GM04504 (cell line): ENCODE data around the gene ZNF391.
"Not testable (repeated sequence)": the region's sequence is repeated elsewhere in the genome, so short reads cannot be mapped to it uniquely, and the experiment has no call there.

Experiments
- DNase-seq: peaks from one replicate; pipeline ENCODE4 v3.0.0-alpha.2; 2012; ENCODE audit warnings: low read depth

The ZNF391 gene

DNA sequence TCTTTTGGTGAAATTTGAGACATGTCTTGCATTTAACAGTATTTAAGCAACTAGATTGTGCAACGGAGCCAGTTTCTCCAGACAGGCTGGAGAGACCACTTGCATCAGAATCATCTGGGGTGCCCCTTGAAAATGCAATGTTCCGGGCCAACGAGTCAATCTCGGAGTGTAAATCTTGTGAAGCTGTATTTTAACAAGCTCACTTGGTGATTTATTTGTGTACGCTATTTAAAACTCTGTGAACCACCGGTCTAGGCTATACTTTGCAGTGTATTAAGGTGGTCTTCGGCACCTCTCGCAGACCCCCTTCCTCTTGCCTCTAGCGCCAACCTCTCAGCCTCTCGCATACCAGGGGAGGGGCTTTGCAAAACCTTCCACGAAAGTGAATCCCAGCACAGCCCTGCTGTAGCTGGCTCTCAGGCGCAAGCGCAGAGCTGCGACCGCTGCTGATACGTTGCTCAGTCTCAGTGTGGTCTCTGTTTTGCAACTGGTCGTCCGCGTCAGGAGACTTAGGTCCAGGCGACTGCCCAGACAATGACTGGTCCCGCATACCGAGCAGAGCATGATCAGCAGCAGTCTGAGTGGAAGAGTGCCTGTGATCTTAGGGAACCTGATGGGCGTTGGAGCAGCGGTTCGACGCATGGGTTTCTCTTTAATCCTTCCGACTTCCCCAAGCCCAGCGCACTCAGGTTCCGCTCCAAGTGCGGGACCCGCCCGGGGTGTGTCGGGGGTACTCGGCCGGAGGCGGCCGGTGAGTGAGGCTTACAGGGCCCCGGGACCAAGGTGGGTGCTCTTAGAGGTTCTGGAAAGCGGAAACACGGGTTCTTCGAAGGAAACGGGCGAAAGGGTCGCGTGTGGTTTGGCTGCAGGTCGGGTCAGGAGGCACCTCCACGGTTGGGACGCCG, at the start of gene ZNF391:
TSS of gene ZNF391 (plus strand) at position 467 of the 905 bp plus-strand sequence. CDS start 11,612 bp downstream, outside the sequence.
- peak; percentile 67 for DNase-seq

DNA sequence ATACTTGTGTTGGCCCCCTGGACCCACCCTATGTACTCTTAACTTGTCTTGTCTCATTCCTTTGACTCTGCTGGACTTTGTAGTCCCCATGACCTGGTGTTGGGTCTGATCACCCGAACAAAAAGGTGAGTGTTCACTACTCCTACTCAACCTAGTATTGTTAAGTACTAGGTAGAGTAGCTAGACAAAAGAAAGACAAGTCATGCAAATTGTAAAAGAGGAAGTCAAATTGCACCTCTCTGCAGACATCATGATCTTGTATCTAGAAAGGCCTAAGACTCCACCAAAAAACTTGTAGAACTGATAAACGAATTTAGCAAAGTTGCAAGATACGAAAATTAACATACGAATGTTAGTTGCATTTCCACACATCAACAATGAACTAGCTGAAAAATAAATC, 35.7 kb upstream of the ZNF391 start:
- DNase-seq: no peak

DNA sequence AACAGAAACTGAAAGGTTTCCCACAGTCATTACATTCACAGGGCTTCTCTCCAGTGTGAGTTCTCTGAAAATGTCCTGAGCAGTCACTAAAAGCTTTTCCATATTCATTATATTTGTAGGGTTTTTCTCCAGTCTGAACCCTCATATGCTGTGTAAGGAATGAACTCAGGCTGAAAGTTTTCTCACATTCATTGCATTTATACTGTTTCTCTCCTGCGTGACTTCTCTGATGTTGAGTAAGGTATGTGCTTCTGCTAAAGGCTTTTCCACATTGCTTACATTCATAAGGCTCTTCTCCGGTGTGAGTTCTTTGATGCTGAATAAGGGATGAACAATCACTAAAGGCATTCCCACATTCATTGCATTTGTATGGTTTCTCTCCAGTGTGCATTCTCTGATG, 29.8 kb upstream of the ZNF391 start:
- no peak for DNase-seq

DNA sequence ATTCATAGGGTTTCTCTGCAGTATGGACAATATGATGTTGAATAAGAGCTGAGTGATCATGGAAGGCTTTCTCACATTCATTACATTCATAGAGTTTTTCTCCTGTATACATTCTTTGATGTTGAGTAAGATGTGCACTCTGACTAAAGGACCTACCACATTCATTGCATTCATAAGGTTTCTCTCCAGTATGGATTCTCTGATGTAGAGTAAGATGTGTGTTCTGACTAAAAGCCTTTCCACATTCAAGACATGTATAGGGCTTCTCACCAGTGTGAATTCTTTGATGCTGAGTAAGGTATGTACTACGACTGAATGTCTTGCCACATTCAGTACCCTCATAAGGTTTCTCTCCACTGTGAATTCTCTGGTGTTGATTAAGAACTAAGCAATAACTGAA, 29.3 kb upstream of the ZNF391 start:
- no peak for DNase-seq

DNA sequence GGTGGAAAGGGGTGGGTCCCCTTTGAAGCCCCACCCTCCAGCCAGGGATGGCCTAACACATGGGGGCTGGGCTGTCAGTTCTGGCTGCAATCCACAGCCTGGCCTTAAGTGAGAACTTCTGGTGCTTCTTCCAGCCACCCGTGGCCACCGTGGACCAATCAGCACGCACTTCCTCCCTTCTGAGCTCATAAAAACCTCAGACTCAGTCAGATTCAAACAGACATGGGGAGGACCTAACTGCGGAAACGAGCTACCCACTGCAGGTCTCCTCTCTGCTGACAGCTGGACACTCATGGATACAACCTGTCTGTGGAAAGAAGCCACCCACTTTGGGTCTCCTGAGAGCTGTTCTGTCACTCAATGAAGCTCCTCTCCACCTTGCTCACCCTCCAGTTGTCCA, 20.4 kb upstream of the ZNF391 start:
- no peak for DNase-seq

DNA sequence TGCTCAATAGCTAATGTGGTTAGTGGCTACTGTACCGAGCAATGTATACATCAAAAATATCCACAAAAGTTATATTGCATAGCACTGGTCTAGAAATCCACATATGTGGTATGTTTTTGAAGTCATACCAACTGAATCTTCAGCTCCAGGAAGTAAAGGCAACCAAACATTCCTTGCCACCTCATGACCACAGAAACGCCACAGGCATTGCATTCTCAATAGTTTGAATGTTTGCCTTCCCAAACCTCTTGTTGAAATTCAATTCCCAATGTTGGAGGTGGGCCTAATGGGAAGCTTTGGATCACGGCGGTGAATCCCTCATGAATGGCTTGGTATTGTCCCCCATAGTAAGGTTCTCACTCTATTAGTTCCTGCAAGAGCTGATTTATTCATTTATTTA, 18.2 kb upstream of the ZNF391 start:
- no peak for DNase-seq

DNA sequence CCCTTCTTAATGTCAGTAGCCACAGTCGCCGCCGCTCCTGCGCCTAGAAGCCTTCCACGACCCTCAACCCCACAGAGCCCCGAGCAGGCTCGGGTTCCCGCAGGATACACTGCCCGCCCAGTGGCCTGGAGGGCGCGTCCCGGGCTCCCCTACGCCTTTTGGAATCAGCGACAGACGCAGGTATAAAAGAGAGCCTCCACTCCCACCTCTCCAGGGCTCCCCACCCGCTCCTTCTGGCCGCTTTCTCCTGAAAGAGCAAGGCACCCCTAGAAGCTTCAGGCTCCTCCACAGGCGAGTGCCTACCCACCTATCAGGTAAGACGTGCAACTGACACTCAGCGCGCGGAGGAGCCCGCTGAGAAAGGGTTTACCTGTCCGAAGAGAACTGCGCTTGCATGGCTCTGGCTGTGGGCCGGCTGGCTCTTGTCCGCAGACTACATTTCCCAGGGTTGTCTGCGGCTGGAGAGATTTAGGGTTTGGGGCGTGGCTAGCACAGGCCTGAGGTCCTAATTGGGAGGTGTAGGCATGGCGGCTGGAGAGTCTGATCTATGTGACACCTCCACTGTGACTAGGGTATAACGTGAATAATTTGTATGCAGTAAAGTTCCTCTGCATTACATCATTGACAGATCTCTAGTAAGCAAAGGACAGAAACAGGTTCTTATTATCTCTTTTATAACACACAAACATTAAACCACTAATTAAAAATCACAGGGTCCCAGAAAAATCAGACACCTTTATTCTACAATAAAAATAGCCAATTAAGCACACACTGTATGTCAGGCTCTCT, 13.5 kb upstream of the ZNF391 start:
- DNase-seq: no peak

DNA sequence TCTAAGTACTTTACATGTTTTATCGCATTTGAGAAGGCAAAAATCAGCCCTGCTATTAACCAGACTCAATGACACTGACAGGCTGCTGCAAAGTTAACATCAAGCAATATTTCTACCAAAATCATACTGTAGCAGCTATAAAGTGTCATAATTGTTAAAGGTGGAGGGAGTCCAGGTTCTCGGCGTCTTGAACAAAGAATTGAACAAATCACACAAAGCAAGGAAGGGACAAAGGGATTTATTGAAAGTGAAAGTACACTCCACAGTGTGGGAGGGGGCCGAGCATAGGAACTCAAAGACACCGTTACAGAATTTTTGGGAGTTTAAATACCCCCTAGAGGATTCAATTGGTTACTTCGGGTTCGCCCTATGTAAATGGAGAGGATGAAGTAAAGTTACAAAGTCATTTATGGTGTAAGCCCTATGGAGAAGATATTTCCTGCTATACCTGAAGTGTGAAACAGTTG, 12.9 kb upstream of the ZNF391 start:
- DNase-seq: no peak

DNA sequence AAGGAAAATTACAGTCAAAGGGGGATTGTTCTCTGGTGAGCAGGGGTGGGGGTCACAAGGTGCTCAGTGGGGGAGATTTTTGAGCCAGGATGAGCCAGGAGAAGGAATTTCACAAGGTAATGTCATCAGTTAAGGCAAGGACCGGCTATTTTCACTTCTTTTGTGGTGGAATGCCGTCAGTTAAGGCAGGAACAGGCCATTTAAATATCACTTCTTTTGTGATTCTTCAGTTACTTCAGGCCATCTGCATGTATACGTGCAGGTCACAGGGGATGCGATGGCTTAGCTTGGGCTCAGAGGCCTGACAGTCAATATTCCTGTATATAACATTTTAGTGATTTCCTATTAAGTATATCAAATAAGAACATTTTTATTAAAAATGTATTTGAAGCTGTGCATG, 10.2 kb upstream of the ZNF391 start:
- not testable (repeated sequence) for DNase-seq

DNA sequence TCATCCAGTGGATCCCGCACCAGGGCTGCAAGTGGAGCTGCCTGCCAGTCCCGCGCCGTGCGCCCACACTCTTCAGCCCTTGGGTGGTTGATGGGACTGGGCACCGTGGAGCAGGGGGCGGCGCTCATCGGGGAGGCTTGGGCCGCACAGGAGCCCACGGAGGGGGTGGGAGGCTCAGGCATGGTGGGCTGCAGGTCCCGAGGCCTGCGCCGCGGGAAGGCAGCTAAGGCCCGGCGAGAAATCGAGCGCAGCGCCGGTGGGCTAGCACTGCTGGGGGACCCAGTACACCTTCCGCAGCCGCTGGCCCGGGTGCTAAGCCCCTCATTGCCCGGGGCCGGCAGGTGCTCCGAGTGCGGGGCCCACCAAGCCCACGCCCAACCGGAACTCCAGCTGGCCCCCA, 7.6 kb upstream of the ZNF391 start:
- DNase-seq: not testable (repeated sequence)

DNA sequence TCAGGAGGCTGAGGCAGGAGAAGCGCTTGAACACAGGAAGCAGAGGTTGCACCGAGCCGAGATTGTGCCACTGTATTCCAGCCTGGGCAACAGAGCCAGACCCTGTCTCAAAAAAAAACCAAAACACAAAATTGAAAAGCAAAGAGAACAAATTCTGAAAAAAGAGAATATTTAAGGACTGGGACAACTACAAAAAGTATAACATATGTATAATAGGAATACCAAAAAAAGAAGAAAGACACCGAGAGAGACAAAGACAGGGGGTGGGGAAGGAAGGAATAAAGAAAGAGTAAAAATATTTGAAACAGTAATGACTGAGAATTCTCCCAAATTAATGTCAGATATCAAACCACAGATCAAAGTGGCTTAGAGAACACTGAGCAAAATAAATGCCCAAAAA, 5.5 kb upstream of the ZNF391 start:
- DNase-seq: no peak

DNA sequence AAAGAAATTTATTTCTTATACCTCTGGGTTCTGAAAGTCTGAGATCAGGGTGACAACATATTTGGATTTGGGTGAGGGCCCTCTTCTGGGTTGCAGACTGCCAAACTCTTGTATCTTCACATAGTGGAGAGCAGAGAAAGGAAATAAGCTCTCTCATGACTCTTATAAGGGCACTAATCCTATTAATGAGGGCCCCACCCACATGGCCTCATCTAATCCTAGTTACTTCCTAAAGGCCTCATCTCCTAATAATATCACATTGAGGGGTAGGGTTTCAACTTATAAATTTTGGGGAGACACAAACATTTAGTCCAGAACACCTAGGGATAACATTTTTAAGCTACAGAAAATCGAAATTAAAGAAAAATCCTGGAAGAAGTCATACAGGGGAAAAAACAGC, 5.1 kb upstream of the ZNF391 start:
- DNase-seq: no peak

DNA sequence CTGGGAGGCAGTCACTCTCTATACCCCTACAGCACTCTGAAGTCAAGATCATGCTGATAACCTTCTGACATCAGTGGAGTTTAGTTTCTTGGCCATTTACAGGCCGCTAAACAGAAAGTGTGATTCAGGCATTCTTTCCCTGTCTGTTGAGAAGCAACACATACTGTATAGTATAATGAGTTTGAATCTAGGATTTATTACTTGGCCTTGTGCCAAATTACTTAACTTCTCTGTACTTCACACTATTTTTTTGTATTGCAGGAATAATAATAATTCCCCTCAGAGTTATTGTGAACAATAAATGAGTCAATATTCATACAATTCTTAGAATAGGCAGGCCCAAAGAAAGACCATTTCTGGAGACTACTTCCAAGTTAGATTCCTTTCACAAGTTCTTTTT, 4.1 kb downstream of the ZNF391 start:
- DNase-seq: no peak

DNA sequence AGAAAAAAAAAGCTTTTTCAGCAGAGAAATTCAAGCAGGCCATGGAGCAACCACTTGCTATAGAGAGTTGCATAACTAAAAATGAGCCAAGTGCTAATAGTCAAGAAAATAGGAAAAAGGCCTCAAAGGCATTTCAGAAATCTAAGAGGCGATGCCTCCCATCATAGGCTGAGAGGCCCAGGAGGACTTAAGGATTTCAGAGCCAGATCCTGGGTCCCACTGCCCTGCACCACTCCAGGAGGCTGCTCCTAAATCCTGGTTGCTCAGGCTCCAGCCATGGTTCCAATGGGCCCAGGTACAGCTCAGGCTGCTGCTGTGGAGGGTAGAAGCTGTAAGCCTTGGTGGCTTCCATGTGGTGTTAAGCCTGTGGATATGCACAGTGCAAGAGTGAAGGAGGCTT, 5.5 kb downstream of the ZNF391 start:
- no peak for DNase-seq

DNA sequence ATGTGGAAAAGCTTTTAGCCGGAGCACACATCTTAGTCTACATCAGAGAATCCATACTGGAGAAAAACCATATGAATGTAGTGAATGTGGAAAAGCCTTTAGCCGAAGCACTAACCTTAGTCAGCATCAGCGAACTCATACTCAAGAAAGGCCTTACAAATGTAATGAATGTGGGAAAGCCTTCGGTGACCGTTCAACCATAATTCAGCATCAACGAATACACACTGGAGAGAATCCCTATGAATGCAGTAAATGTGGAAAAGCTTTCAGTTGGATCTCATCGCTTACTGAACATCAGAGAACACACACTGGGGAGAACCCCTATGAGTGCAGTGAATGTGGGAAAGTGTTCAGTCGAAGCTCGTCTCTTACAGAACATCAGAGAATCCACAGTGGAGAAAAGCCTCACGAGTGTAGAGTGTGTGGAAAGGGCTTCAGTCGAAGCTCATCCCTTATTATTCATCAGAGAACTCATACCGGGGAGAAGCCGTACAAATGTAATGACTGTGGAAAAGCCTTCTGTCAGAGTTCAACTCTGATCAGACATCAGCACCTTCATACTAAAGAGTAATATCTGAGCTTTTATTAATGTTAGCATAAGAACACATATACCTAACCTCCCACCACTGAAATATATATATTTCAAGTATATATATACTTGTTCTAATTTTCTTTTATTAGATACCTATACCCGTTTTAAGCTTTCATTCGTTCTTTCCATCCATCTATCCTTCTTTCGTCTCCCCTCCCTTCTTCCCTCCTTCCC, 12.5 kb downstream of the ZNF391 start:
- no peak for DNase-seq

DNA sequence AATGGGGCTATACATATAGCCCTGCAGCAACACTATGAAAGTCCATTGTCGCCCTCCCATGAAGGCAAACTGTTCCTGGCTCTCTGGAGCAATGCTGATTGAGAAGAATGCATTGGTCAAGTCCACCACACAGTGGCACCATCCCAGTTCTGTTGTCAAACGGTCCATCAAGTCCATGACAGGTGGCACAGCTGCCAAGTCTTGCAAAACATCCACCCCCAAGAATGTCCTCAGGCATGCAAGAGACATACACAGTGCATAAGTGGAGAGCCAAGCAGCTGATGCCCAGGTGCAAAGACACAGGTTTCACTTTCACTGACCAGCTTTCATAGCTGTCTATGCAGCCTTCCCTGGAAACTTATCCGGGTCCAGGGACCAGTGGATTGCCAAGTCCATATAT, 17.5 kb downstream of the ZNF391 start:
- DNase-seq: no peak

DNA sequence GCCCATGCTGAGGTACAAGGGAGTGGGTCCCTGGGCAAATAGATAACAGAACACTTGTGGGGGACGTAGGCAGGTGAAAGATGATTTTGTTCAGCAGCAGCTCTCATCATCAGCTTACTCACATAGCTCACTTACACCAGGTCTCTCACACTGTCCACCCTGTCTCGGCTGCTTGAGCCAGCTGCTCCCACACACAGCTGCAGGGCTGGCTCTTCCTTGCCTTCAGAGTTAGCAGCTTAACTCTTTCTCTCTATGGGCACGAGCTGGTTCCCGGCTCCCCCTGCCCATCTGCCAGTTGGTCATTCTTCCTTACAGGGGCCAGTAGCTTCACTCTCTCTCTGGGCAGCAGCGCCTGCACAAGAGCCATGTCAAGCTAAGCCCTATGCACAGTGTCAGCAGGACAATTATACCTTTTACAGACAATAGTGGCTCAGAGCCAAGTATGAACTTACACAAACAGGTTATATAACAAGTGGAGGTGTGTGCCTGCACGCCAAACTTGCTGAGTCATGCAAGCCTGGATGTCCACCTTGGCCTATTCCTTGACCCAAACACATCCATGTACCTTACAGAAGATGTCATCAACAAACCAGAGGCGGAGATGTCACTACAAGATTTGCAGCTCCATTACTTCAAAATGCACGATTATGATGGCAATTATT, 18.7 kb downstream of the ZNF391 start:
- no peak for DNase-seq

DNA sequence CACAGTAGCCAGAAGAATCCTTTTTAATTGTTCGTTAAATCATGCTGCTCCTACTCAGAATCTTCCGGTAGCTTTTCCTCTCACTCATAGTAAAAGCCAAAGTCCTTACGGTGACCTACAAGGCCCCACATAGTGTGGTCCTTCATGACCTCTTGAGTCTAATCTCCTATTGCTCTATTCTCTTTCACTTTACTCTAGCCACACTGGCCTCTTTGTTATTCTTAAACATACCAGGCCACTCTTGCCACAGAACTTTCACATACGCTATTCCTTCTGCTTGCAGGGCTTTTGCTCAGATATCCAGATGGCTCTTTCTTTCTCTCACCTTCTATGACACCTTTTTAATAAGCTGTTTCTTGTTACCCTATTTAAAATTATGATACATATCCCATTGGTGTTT, 25.7 kb downstream of the ZNF391 start:
- DNase-seq: no peak

DNA sequence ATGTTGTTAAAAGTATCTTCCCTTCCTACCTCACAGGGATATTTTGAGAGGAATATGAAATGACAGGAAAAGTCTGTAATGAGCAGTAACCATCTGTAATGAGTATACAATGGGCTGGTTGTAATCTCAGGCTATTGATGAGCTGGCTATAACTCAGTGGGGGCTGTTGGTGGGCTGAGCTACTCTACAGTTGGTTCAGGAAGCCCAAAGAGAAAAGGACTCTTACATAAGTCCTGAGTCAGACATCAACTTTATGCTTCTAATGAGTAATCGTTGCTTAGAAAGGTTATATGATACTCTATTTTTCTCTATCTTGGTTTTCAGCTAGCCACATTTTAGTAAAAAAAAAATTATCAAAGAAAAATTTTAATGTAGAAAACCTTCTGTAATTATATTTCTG, 26.4 kb downstream of the ZNF391 start:
- DNase-seq: no peak

DNA sequence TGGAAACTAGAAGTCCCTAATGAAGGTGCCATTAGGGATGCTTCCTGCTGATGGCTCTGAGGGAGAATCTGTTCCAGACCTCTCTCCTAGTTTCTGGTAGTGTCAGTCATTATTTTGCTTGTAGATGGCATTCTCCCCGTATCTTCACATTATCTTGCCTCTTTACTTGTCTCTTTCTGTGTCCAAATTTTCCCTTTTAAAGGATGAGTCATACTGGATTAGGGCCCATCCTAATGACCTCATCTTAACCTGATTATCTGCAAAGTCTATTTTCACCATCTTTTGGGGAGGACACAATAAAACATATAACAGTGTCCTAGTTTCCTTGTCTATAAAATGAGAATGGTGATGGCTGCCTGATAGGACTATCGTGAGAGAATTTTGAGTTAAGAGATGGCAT, 27.3 kb downstream of the ZNF391 start:
- DNase-seq: no peak

DNA sequence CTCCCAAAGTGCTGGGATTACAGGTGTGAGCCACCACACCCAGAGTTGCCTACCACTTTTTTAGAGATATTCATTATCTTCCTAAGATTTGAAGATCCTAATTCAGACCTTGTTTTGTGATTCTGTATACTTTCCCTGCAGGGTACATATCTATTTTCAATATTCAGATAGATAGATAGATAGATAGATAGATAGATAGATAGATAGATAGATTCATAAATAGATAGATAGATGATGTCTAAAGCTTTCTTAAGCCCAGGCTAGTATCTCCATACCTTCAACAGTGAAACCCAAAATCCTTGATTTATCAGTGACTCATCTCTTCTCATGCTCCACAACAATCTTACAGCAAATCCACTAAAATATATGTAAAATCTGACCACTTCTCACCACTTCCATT, 30.8 kb downstream of the ZNF391 start:
- DNase-seq: no peak
